Measurements from ENCODE around the gene FMO3.

DNA sequence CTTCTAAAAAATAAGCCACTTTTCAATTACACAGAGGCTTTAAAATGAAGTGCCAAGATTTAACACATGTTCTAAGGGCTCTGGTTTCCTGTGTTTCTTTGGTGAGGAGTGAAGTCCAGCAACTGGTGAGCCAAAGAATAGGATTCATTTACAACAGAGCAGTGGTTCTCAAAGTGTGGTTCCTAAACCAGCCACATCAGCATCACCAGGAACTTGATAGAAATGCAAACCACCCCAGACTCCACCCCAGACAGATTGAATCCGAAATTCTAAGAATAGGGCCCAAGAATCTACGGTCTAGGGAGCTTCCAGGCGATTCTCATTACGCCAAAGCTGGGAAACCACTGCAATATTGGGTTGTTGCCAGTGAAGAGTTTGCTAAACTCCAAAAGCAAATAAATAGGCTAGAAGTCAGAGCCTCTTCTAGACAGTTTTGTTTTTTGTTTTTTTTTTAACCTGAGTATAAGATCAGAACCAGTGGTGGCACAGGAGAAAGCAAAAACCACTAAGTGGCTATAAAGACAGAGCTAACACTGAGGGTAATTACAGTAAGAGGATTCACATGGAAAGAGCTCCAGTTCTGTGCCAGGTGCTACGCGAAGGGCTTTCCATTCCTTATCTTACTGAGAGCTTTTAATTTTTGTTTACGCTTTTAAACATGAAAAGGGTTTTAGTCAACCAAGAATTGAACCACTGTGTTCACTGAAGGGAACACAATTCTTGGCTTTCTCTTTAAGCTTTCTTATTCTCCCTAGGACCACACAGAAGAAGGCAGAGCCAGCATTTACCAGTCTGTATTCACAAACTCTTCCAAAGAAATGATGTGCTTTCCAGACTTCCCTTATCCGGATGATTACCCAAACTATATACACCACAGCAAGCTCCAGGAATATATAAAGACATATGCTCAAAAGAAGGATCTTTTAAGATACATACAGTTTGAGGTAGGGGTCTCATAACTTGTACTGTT lies 52.0 kb downstream of the FMO3 start:
- TF ChIP-seq POLR2A (IDR thresholded peaks at IDR 0.05) (no peak), POLR2AphosphoS5 (IDR thresholded peaks at IDR 0.05) (no peak)
- TF ChIP-seq, protein P1, sequence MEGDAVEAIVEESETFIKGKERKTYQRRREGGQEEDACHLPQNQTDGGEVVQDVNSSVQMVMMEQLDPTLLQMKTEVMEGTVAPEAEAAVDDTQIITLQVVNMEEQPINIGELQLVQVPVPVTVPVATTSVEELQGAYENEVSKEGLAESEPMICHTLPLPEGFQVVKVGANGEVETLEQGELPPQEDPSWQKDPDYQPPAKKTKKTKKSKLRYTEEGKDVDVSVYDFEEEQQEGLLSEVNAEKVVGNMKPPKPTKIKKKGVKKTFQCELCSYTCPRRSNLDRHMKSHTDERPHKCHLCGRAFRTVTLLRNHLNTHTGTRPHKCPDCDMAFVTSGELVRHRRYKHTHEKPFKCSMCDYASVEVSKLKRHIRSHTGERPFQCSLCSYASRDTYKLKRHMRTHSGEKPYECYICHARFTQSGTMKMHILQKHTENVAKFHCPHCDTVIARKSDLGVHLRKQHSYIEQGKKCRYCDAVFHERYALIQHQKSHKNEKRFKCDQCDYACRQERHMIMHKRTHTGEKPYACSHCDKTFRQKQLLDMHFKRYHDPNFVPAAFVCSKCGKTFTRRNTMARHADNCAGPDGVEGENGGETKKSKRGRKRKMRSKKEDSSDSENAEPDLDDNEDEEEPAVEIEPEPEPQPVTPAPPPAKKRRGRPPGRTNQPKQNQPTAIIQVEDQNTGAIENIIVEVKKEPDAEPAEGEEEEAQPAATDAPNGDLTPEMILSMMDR (IDR thresholded peaks at IDR 0.05), result no peak
